ENCODE data around the gene RAB11B.
"Not testable (repeated sequence)": the region's sequence is repeated elsewhere in the genome, so short reads cannot be mapped to it uniquely, and the experiment has no call there.

Gene RAB11B

DNA sequence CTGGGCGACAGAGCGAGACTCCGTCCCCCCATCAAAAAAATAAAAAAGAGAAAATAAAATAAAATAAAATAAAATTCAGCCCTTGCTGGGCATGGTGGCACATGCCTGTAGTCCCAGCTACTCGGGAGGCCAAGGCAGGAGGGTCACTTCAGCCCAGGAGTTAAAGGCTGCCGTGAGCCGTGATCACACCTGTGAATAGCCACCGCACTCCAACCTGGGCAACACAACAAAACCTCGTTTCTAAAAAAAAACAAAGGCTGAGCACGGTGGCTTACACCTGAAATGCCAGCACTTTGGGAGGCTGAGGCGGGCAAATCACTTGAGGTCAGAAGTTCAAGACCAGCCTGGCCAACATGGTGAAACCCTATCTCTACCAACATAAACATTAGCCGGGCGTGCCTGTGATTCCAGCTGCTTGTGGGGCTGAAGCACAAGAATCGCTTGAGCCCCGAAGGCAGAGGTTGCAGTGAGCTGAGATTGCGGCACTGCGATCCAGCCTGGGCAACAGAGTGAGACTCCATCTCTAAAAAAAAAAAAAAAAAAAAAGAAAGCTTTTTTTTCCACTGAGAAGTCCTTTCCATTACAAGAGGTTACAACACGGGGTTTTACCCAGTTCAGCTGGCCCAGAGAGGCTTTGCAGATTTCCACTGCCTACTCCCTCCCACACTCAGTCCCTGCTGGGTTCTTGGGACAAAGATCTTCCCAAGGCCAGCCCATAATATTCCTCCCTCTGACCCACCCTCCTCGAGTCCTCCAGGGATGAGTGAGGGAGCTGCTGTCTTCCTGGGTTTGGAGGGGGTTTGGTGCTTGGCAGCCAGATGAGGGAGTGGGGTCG is 19.8 kb upstream of the RAB11B start:
- DNase-seq (ENCODE audit: low spot score), result no peak

- no peak for DNase-seq (ENCODE audit: low spot score)
Observed at GRCh38 chr19:8371011-8371804, 19.0 kb upstream of the RAB11B start.

- DNase-seq (ENCODE audit: low spot score), result peak; percentile 44
Observed at GRCh38 chr19:8373867-8374813, 16.0 kb upstream of the RAB11B start.

DNA sequence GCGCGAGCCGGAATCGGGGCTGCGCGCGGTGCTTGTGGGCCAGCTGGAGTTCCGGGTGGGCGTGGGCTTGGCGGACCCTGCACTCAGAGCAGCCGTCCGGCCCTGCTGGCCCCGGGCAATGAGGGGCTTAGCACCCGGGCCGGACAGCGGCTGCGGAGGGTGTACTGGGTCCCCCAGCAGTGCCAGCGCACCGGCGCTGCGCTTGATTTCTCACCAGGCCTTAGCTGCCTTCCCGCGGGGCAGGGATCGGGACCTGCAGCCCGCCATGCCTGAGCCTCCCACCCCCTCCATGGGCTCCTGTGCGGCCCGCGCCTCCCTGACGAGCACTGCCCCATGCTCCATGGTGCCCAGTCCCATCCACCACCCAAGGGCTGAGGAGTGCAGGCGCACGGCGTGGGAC is 14.4 kb upstream of the RAB11B start:
- DNase-seq (ENCODE audit: low spot score), result not testable (repeated sequence)

DNA sequence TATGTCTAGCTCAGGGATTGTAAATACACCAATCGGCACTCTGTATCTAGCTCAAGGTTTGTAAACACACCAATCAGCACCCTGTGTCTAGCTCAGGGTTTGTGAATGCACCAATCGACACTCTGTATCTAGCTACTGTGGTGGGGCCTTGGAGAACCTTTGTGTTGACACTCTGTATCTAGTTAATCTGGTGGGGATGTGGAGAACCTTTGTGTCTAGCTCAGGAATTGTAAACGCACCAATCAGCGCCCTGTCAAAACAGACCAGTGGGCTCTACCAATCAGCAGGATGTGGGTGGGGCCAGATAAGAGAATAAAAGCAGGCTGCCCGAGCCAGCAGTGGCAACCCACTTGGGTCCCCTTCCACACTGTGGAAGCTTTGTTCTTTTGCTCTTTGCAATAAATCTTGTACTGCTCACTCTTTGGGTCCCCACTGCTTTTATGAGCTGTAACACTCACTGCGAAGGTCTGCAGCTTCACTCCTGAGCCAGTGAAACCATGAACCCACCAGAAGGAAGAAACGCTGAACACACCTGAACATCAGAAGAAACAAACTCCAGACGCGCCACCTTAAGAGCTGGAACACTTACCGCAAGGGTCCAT is 13.7 kb upstream of the RAB11B start:
- not testable (repeated sequence) for DNase-seq (ENCODE audit: low spot score)

GRCh38 chr19:8377598-8377997 is 12.6 kb upstream of the RAB11B start:
- DNase-seq (ENCODE audit: low spot score), result no peak

- not testable (repeated sequence) for DNase-seq (ENCODE audit: low spot score)
Observed at GRCh38 chr19:8379156-8379891, 10.8 kb upstream of the RAB11B start.

DNA sequence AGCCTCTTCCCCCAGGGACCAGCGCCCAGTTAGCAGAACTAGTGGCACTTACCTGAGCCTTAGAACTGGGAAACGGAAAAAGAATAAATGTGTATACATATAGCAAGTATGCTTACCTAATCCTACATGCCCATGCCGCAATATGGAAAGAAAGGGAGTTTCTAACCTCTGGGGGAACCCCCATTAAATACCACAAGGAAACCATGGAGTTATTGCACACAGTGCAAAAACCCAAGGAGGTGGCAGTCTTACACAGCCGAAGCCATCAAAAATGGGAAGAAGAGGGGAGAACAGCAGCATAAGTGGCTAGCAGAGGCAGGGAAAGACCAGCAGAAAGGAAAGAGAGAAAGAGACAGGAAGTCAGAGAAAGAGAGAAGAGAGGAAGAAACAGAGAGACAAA is 5.6 kb upstream of the RAB11B start:
- not testable (repeated sequence) for DNase-seq (ENCODE audit: low spot score)

DNA sequence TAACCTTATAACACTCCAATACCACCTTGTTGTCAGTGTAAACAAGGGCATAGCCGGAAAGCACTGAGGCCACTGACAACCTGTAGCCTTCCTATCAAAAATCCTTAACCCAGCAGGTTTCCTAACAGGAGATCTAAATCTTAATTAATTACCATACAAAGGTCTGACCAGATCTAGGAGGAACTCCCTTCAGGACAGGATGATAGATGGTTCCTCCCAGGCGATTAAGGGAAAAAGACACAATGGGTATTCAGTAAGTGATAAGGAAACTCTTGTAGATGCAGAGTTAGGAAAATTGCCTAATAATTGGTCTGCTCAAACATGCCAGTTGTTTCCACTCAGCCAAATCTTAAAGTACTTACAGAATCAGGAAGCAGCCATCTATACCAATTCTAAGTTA is 5.1 kb upstream of the RAB11B start:
- not testable (repeated sequence) for DNase-seq (ENCODE audit: low spot score)

GRCh38 chr19:8385566-8385965 is 4.6 kb upstream of the RAB11B start:
- DNase-seq (ENCODE audit: low spot score), result not testable (repeated sequence)

DNA sequence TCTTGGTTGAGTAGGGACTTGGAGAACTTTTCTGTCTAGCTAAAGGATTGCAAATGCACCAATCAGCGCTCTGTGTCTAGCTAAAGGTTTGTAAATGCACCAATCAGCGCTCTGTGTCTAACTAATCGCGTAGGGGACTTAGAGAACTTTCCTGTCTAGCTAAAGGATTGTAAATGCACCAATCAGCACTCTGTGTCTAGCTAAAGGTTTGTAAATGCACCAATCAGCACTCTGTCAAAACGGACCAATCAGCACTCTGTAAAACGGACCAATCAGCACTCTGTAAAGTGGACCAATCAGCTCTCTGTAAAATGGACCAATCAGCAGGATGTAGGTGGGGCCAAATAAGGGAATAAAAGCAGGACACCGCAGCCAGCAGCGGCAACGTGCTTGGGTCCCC is 3.7 kb upstream of the RAB11B start:
- DNase-seq (ENCODE audit: low spot score), result not testable (repeated sequence)

GRCh38 chr19:8386990-8387389 is 3.2 kb upstream of the RAB11B start:
- no peak for DNase-seq (ENCODE audit: low spot score)

DNA sequence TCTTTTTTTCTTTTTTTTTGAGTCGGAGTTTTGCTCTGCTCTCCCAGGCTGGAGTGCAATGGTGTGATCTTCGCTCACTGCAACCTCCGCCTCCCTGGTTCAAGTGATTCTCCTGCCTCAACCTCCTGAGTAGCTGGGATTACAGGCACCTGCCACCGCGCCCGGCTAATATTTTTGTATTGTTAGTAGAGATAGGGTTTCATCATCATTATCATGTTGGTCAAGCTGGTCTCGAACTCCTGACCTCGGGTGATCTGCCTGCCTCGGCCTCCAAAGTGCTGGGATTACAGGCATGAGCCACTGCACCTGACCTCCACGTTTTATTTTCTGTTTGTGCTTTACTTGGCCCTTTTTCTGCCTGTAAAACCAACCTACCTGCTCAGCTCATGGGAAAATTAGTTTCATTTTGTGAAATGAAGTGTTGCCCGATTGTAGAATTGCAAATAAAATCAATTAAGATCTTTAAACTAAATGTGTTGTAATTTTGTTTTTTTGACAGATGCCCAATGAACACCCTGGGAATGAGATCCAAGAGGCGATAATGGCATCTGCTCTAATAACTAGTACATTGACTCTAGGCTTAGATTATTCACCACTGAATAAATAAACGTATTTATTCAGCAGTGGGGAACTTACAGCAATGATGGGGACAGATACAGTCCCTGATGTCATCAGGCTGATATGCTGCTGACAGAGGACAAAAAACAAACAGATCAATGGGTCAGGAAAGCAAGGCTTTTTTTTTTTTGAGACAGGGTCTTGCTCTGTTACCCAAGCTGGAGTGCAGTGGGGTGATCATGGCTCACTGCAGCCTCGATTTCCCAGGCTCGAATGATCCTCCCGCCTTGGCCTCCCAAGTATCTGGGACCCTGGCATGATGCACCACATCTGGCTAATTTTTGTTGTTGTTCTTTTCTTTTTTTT is 2.2 kb upstream of the RAB11B start:
- DNase-seq (ENCODE audit: low spot score), result no peak

- DNase-seq (ENCODE audit: low spot score), result no peak
Observed at GRCh38 chr19:8388612-8388958, 1.6 kb upstream of the RAB11B start.

- peak; percentile 96 for DNase-seq (ENCODE audit: low spot score)
Observed at GRCh38 chr19:8390617-8390981, 439 bp downstream of the RAB11B start.

DNA sequence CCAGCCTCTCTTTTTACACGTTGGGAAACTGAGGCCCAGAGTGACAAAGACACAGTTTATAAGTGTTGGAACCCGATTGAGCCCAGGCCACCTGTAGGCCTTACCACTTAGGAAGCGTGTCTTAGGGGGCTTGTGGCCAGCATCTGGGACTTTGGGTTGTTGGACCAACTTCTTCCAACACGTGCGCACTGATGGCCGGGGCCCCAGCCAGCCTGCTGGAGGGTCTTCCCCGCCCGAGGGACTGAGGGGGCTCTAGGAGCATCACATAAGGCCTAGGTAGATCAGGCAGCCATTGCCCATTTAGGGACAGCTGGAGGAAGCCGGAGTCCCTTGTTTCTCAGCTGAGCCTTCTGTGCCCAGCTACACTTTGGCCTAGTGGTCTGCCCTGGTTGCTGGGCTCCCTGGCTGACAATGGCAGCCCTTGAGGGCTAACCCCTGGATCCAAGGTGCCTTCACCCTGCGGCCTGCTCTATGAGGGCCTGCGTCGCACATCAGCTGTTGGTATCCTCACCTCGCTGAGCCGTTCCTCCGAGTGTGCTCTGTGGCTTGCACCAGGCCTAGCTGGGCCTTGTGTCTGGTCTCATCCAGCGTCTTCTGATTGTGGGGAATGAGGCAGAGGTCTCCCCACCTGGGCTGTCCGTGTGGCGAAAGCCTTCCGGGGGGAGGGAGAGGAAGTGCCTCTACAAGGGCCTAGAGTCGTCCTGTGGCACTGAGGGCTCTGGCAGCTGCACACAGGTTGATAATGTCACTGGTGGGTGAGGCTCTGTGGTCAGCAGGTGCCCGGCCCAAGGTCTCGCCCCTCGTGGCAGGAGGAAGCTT is 1.2 kb downstream of the RAB11B start:
- no peak for DNase-seq (ENCODE audit: low spot score)

- peak; percentile 66 for DNase-seq (ENCODE audit: low spot score)
Observed at GRCh38 chr19:8392017-8392591, 1.9 kb downstream of the RAB11B start.

DNA sequence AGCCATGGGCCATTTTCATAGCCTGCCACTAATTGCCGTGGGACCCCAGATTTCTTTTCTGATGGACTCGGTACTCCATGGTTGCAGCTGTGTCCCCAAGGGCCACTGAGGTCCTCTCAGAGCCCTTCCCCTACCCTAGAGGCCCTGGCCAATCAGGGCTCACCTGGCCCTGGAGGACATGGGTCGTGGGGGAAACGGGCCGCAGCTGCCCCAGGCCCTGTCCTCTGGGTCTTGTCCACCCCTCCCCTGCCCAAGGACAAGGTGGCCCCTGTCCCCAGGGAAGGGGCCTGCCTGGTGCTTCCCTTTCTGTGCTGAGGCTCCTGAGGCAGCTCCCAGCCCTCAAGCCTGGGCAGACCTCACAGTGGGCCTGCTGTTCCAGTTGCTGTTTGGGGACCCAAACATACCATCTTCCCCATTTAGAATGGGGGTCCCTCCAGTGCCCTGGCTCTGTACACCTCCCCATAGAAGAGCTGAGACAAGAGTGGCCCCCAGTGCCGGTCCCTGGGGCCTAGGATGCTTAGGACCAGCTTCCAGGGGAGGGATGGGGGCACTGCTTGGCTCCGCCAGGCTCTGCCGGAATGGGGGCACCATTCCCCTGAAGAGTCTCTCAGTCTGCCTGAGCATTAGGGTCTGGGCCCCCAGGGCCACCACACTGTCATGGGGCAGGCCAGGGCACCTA is 3.2 kb downstream of the RAB11B start:
- no peak for DNase-seq (ENCODE audit: low spot score)

Data from Ammon's horn (tissue), 1 donor.